CD4-positive, alpha-beta T cell treated with Interleukin-4 for 1 hour (primary cell): ENCODE results near the gene FAM120A.
"Not testable (repeated sequence)": the region's sequence is repeated elsewhere in the genome, so short reads cannot be mapped to it uniquely, and the experiment has no call there.

Experiments used
- DNase-seq, 2 donors: peaks; one replicate each; pipeline ENCODE4 v3.0.0-alpha.2; 2020 to 2022

The FAM120A gene

GRCh38 chr9:93511228-93511627 is 59.7 kb downstream of the FAM120A start:
- DNase-seq: not testable (repeated sequence)

- not testable (repeated sequence) for DNase-seq
Observed at GRCh38 chr9:93512170-93512812, 60.8 kb downstream of the FAM120A start.

GRCh38 chr9:93513606-93514005 is 62.1 kb downstream of the FAM120A start:
- DNase-seq: no peak

GRCh38 chr9:93517331-93517730 is 65.8 kb downstream of the FAM120A start:
- no peak for DNase-seq

- no peak for DNase-seq
Observed at GRCh38 chr9:93520523-93520922, 69.0 kb downstream of the FAM120A start.

GRCh38 chr9:93522736-93523135 is 71.3 kb downstream of the FAM120A start:
- no peak for DNase-seq

GRCh38 chr9:93523518-93524144 is 72.1 kb downstream of the FAM120A start:
- DNase-seq: no peak

GRCh38 chr9:93525476-93525875 is 74.0 kb downstream of the FAM120A start:
- DNase-seq: no peak

GRCh38 chr9:93531374-93531773 is 79.9 kb downstream of the FAM120A start:
- no peak for DNase-seq

GRCh38 chr9:93532141-93532540 is 80.7 kb downstream of the FAM120A start:
- DNase-seq: no peak

GRCh38 chr9:93533863-93534262 is 82.4 kb downstream of the FAM120A start:
- DNase-seq: no peak

- DNase-seq: no peak
Observed at GRCh38 chr9:93536167-93536566, 84.7 kb downstream of the FAM120A start.

GRCh38 chr9:93536874-93537273 is 85.4 kb downstream of the FAM120A start:
- DNase-seq: no peak

GRCh38 chr9:93540305-93540704 is 88.8 kb downstream of the FAM120A start:
- no peak for DNase-seq

GRCh38 chr9:93541005-93541404 is 89.5 kb downstream of the FAM120A start:
- DNase-seq: no peak

GRCh38 chr9:93541581-93542349 is 90.3 kb downstream of the FAM120A start:
- no peak for DNase-seq

- DNase-seq: no peak
Observed at GRCh38 chr9:93543117-93543516, 91.6 kb downstream of the FAM120A start.

GRCh38 chr9:93546356-93546755 is 94.9 kb downstream of the FAM120A start:
- DNase-seq: no peak

- DNase-seq: no peak
Observed at GRCh38 chr9:93549611-93550010, 98.1 kb downstream of the FAM120A start.

GRCh38 chr9:93552923-93553322 is 101.4 kb downstream of the FAM120A start:
- DNase-seq: no peak

GRCh38 chr9:93555370-93555769 is 103.9 kb downstream of the FAM120A start:
- DNase-seq: no peak

GRCh38 chr9:93557366-93558137 is 106.1 kb downstream of the FAM120A start:
- DNase-seq: no peak

- DNase-seq: no peak
Observed at GRCh38 chr9:93558503-93558902, 107.0 kb downstream of the FAM120A start.
